ENCODE data around the gene PPARG.
"Not testable (repeated sequence)": the region's sequence is repeated elsewhere in the genome, so short reads cannot be mapped to it uniquely, and the experiment has no call there.

Gene PPARG

DNA sequence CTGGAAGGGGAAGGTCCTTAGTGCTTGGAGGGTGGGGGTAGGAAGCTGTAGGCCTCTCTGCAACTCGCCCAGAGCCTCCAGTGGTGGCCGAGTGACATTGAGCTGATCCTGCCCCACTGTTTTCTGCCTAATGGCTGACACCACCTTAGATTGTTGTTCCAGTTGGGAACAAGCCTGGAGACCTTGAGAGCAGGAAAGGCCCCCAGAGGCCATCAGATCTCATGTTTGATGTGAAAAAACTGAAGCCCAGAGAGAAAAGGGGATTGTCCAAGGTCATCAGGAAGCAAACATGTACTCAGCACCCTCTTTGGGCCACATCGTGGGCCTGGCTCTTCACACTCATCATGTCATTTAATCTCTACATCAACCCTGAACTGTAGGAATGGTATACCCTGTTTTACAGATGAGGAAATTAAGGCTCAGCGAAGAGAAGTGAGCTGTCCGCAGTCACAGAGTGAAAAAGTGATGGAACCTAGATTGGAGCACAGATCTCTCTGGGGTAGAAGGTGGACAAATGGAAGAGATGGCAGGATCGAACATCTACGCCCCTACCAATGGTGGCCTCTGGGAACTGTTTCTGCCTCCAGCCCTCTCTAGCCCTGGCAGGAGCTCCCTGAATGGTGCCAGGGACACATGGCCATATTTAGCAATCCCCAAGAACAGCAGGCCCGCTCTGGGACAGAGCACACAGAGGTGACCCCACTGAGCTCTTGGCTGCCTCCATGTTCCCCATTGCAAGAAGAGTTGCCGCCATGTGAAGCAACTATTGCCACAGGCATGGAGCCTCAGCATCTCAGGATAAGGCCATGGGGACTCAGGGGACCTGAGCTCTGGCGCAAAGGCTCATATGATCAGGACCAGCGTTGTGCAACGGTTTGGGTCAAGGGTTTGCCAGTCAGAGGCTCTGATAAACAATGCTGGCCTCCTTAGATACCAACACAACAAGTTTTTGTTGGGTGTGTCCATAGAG lies 163.8 kb downstream of the PPARG start:
- TF ChIP-seq CTCF (IDR thresholded peaks at IDR 0.05; ENCODE audit: extremely low read depth, missing control alignments): no peak
- DNase-seq (ENCODE audit: low spot score): no peak

- DNase-seq (ENCODE audit: low spot score): no peak
- TF ChIP-seq CTCF (IDR thresholded peaks at IDR 0.05; ENCODE audit: extremely low read depth, missing control alignments): no peak
Observed at GRCh38 chr3:12454076-12454815, 165.4 kb downstream of the PPARG start.

DNA sequence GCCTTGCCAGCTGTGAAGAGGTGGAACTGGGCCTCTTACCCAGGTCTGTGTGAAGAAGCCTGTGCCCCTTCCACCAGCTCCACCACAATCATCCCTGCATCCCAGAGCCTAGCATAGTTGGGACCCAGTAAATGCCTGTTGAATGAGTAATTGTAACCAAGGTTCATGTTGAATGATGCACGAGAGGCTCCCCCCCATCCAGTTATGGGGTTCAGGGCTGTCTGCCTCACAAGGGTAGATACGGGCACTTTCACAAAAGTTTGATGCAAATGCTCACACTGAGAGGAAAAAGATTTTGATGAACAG lies 165.9 kb downstream of the PPARG start:
- DNase-seq (ENCODE audit: low spot score): no peak
- TF ChIP-seq CTCF (IDR thresholded peaks at IDR 0.05; ENCODE audit: extremely low read depth, missing control alignments): no peak

GRCh38 chr3:12455740-12456139 lies 166.9 kb downstream of the PPARG start:
- no peak for TF ChIP-seq CTCF (IDR thresholded peaks at IDR 0.05; ENCODE audit: extremely low read depth, missing control alignments)
- no peak for DNase-seq (ENCODE audit: low spot score)

- no peak for TF ChIP-seq CTCF (IDR thresholded peaks at IDR 0.05; ENCODE audit: extremely low read depth, missing control alignments)
- DNase-seq (ENCODE audit: low spot score): no peak
Observed at GRCh38 chr3:12456441-12456840, 167.6 kb downstream of the PPARG start.

DNA sequence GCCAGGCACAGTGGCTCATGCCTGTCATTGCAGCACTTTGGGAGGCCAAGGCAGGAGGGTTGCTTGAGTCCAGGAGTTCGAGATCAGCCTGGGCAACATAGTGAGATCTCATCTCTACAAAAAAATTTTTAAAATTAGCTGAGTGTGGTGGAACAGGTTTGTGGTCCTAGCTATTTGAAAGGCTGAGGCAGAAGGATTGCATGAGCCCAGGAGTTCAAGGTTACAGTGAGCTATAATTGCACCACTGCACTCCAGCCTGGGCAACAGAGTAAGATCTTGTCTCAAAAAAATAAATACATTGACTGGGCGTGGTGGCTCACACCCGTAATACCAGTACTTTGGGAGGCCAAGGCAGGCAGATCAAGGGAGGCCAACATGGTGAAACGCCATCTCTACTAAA lies 168.5 kb downstream of the PPARG start:
- DNase-seq (ENCODE audit: low spot score): not testable (repeated sequence)

GRCh38 chr3:12458901-12459300 lies 170.0 kb downstream of the PPARG start:
- DNase-seq (ENCODE audit: low spot score): no peak
- TF ChIP-seq CTCF (IDR thresholded peaks at IDR 0.05; ENCODE audit: extremely low read depth, missing control alignments): no peak

All from GM20000 (cell line).